Stimulated activated memory B cell treated with anti-CD40 and anti-IgM and Interleukin-4, amounts not matched to agents 10 μg/mL and 1 μg/mL and 100 μg/mL, for 72 hours (primary cell): ENCODE results near the gene NUP210L.
"Not testable (repeated sequence)": the region's sequence is repeated elsewhere in the genome, so short reads cannot be mapped to it uniquely, and the experiment has no call there.

Experiments
- ATAC-seq: fragments of 150-1000 bp; cut with Tn5 transposase; 2 replicates; pipeline ENCODE4 v1.10.0; 2021
- H3K27ac Mint-ChIP-seq: one replicate; pipeline ENCODE4 v1.8.0; 2022; ENCODE audit warnings: mild to moderate bottlenecking, mixed read lengths
- H3K27me3 Mint-ChIP-seq: one replicate; pipeline ENCODE4 v1.8.0; 2022; ENCODE audit warnings: mixed read lengths
- H3K36me3 Mint-ChIP-seq: one replicate; pipeline ENCODE4 v1.8.0; 2022; ENCODE audit warnings: mixed read lengths
- H3K4me1 Mint-ChIP-seq: one replicate; pipeline ENCODE4 v1.8.0; 2022; ENCODE audit warnings: mixed read lengths
- H3K4me3 Mint-ChIP-seq: one replicate; pipeline ENCODE4 v1.8.0; 2022; ENCODE audit warnings: mild to moderate bottlenecking, moderate library complexity, mixed read lengths
- H3K9me3 Mint-ChIP-seq: one replicate; pipeline ENCODE4 v1.8.0; 2022; ENCODE audit warnings: mixed read lengths

NUP210L gene

GRCh38 chr1:154151311-154151710, 3.6 kb downstream of the NUP210L start:
- H3K27me3 Mint-ChIP-seq: no peaks in the 10 kb centered on the region
- no peak overlapping the region for H3K4me3 Mint-ChIP-seq
- peaks cover 8% of the 10 kb centered on the region for H3K4me1 Mint-ChIP-seq
- no peak for ATAC-seq
- no peak overlapping the region for H3K27ac Mint-ChIP-seq
- no peaks in the 10 kb centered on the region for H3K9me3 Mint-ChIP-seq
- peaks cover 13% of the 10 kb centered on the region for H3K36me3 Mint-ChIP-seq

- peaks cover 3% of the 10 kb centered on the region for H3K36me3 Mint-ChIP-seq
- ATAC-seq: peak; percentile 73
- no peak overlapping the region for H3K4me3 Mint-ChIP-seq
- H3K4me1 Mint-ChIP-seq: peaks cover 8% of the 10 kb centered on the region
- H3K27me3 Mint-ChIP-seq: no peaks in the 10 kb centered on the region
- H3K27ac Mint-ChIP-seq: no peak overlapping the region
- H3K9me3 Mint-ChIP-seq: no peaks in the 10 kb centered on the region
Observed at GRCh38 chr1:154148807-154149206, 6.1 kb downstream of the NUP210L start.

DNA sequence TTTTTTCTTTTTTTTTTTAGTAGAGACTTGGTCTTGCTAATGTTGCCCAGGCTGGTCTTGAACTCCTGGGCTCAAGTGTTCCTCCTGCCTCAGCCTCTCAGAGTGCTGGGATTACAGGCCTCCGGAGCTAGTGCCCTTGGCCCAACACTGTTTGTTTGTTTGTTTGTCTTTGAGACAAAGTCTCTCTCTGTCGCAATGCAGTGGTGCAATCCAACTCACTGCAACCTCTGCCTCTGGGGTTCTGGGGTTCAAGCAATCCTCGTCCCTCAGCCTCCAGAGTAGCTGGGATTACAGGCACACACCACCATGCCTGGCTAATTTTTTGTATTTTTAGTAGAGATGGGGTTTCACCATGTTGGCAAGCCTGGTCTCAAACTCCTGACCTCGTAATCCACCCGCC, 7.4 kb downstream of the NUP210L start:
- ATAC-seq, H3K36me3 Mint-ChIP-seq, H3K4me1 Mint-ChIP-seq, H3K4me3 Mint-ChIP-seq, H3K27ac Mint-ChIP-seq, H3K9me3 Mint-ChIP-seq, H3K27me3 Mint-ChIP-seq: not testable (repeated sequence)

- no peak for ATAC-seq
- no peaks in the 10 kb centered on the region for H3K9me3 Mint-ChIP-seq
- no peak overlapping the region for H3K4me3 Mint-ChIP-seq
- H3K4me1 Mint-ChIP-seq: peaks cover 8% of the 10 kb centered on the region
- no peaks in the 10 kb centered on the region for H3K36me3 Mint-ChIP-seq
- no peaks in the 10 kb centered on the region for H3K27me3 Mint-ChIP-seq
- no peak overlapping the region for H3K27ac Mint-ChIP-seq
Observed at GRCh38 chr1:154145986-154146385, 8.9 kb downstream of the NUP210L start.

DNA sequence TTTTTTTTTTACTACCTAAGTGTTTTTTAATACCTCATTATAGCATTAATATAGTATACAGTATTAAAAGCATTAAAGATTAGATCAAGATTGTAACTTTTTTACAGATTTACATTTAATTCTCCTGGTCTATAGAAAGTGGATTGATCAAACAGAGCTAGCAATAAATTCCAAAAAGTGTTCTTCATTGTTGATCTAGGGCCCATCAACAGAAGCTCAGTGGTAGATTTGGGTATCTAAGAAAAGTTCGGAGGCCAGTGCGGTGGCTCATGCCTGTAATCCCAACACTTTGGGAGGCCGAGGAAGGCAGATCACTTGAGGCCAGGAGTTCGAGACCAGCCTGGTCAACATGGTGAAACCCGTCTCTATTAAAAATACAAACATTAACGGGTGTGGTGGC, 12.5 kb downstream of the NUP210L start:
- Mint-ChIP-seq H3K27me3 (no peaks in the 10 kb centered on the region), H3K36me3 (no peaks in the 10 kb centered on the region), H3K4me3 (no peak overlapping the region), H3K27ac (no peak overlapping the region), H3K9me3 (no peaks in the 10 kb centered on the region), H3K4me1 (no peaks in the 10 kb centered on the region)
- ATAC-seq: no peak

DNA sequence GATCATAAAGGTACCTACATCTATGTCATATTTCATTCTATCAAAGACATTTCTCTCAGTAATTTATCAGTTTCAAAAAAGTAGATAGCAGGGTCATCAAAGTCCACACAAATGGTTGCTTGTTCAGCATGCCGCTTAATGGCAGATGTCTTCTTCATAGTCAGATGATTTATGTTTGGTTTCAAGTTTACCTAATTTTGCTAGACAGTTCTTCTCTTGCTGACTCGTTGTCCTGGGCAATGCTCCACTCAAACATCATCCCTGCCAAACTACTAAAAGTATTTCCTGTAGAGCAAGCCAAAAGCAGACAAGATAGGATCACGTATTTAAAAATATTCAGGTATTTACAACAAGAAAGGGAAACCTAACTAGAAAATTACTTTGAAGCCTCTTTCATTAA, 13.6 kb downstream of the NUP210L start:
- Mint-ChIP-seq H3K9me3 (no peaks in the 10 kb centered on the region), H3K4me1 (no peaks in the 10 kb centered on the region), H3K27ac (no peak overlapping the region), H3K4me3 (no peak overlapping the region), H3K36me3 (no peaks in the 10 kb centered on the region), H3K27me3 (no peaks in the 10 kb centered on the region)
- ATAC-seq: no peak

DNA sequence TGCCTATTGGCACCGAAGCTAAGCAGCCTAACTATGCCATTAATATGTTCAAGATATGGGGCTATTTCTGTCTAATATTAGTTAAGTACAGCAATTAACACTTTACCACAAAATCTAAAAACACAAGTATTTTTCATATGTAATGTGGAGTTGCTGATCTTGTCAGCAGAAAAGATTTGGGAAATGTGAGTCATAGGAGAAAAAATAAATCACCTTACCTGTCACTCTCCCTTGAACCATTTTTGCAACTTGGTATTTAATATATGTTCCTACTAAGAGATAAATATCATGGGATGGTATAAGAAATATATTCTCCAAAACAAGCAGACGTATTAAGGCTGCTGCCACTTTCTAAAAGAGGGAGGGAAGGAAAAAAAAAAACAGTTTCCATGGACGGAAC, 17.0 kb downstream of the NUP210L start:
- Mint-ChIP-seq H3K36me3 (no peaks in the 10 kb centered on the region), H3K27ac (no peak overlapping the region), H3K27me3 (no peaks in the 10 kb centered on the region), H3K9me3 (no peaks in the 10 kb centered on the region), H3K4me1 (no peaks in the 10 kb centered on the region), H3K4me3 (no peak overlapping the region)
- ATAC-seq: no peak

- Mint-ChIP-seq H3K4me1 (peaks cover 6% of the 10 kb centered on the region), H3K4me3 (no peak overlapping the region), H3K36me3 (no peaks in the 10 kb centered on the region), H3K27me3 (no peaks in the 10 kb centered on the region), H3K9me3 (no peaks in the 10 kb centered on the region), H3K27ac (no peak overlapping the region)
- no peak for ATAC-seq
Observed at GRCh38 chr1:154133256-154133655, 21.6 kb downstream of the NUP210L start.

- Mint-ChIP-seq H3K4me1 (peaks cover 6% of the 10 kb centered on the region), H3K36me3 (no peaks in the 10 kb centered on the region), H3K27me3 (no peaks in the 10 kb centered on the region), H3K27ac (no peak overlapping the region), H3K9me3 (peaks cover 3% of the 10 kb centered on the region), H3K4me3 (no peak overlapping the region)
- no peak for ATAC-seq
Observed at GRCh38 chr1:154129391-154129970, 25.4 kb downstream of the NUP210L start.

- H3K27ac Mint-ChIP-seq, H3K9me3 Mint-ChIP-seq, H3K36me3 Mint-ChIP-seq, H3K4me3 Mint-ChIP-seq, ATAC-seq, H3K4me1 Mint-ChIP-seq, H3K27me3 Mint-ChIP-seq: not testable (repeated sequence)
Observed at GRCh38 chr1:154123205-154123604, 31.7 kb downstream of the NUP210L start.

DNA sequence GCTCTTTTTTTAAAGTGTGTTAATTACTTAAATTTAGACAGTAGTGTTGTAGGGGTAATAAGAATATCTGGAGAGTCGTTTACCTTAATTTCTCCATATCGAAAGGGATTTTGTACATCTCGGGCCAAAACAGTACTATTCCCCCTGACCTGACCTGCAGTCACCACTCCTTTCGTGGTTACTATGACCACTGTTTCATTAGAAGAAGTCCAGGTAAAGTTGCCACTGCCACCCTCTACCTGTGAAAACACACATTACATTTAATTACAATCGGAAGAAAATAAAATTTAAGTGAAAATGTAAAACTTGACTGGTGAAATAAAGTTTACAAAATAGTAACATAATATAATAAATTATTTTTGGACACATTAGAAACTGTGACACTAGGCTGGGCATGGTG, 37.2 kb downstream of the NUP210L start:
- Mint-ChIP-seq H3K36me3 (no peaks in the 10 kb centered on the region), H3K9me3 (peaks cover 2% of the 10 kb centered on the region), H3K27ac (no peak overlapping the region), H3K4me1 (peaks cover 12% of the 10 kb centered on the region), H3K4me3 (no peak overlapping the region), H3K27me3 (no peaks in the 10 kb centered on the region)
- ATAC-seq: no peak

GRCh38 chr1:154115180-154115579, 39.7 kb downstream of the NUP210L start:
- Mint-ChIP-seq H3K27ac (no peak overlapping the region), H3K9me3 (no peaks in the 10 kb centered on the region), H3K36me3 (no peaks in the 10 kb centered on the region), H3K4me3 (no peak overlapping the region), H3K4me1 (peaks cover 12% of the 10 kb centered on the region), H3K27me3 (no peaks in the 10 kb centered on the region)
- ATAC-seq: no peak

DNA sequence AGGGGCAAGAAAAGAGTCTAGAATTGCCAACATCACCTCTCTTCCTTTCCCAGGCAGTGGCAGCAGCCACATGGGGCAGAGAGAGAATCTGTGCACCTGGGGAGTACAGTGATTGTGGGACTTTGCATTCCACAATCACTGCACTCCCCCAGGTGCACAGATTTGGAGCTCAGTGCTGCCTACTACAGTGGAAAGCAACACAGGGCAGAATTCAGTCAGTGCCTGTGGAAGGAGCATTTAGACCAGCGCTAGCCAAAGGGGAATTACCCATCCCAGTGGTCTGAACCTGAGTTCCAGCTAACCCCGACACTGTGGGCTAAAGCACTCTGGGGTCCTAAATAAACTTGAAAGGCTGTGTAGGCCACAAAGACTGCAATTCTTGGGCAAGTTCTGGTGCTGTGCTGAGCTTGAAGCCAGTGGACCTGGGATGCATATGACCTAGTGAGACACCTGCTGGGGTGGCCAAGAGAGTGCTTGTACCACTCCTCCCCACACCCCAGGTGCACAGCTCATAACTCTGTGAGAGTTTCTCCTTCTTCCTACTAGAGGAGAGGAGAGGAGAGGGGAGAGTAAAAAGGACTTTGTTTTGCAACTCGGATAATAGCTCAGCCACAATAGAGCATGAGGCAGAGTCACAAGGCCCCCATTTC, 50.3 kb downstream of the NUP210L start:
- Mint-ChIP-seq H3K4me3 (no peak overlapping the region), H3K36me3 (no peaks in the 10 kb centered on the region), H3K27ac (no peak overlapping the region), H3K9me3 (no peaks in the 10 kb centered on the region), H3K27me3 (peaks cover 12% of the 10 kb centered on the region), H3K4me1 (no peaks in the 10 kb centered on the region)
- no peak for ATAC-seq

- not testable (repeated sequence) for ATAC-seq, H3K27me3 Mint-ChIP-seq, H3K4me3 Mint-ChIP-seq, H3K9me3 Mint-ChIP-seq, H3K36me3 Mint-ChIP-seq, H3K27ac Mint-ChIP-seq, H3K4me1 Mint-ChIP-seq
Observed at GRCh38 chr1:154100141-154100540, 54.7 kb downstream of the NUP210L start.

DNA sequence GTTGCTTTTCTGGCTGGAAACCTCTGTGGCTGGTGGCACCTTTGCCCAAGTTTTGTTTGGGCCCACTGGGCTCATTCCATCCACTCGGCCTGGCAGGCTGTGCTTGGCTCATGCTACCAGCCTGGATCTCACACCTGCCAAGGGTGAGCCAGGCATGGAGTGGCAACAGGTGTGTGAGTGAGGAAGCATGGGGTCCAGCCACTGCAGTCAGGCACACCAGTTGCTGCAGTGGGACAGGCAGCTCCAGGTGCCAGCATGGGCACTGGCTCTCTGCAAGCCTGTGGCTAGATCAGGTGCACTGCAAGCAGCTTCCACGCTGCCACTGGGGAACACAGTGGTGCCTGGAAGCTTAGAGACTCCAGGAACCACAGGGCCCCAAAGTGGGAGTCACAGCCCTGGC, 57.0 kb downstream of the NUP210L start:
- no peak overlapping the region for H3K4me3 Mint-ChIP-seq

GRCh38 chr1:154095456-154096060, 59.3 kb downstream of the NUP210L start:
- Mint-ChIP-seq H3K4me1 (no peaks in the 10 kb centered on the region), H3K9me3 (no peaks in the 10 kb centered on the region), H3K4me3 (no peak overlapping the region), H3K27ac (no peak overlapping the region), H3K27me3 (no peaks in the 10 kb centered on the region), H3K36me3 (no peaks in the 10 kb centered on the region)
- ATAC-seq: no peak

More for the DNA sequence above, 57.0 kb downstream of the NUP210L start:
- no peaks in the 10 kb centered on the region for H3K4me1 Mint-ChIP-seq
- no peaks in the 10 kb centered on the region for H3K9me3 Mint-ChIP-seq
- H3K27me3 Mint-ChIP-seq: no peaks in the 10 kb centered on the region
- ATAC-seq: no peak
- H3K27ac Mint-ChIP-seq: no peak overlapping the region
- no peaks in the 10 kb centered on the region for H3K36me3 Mint-ChIP-seq
